Measurements from ENCODE around the gene GUCY1A1. TPM values are rescaled to one million over a fixed set of nuclear protein-coding genes. Genes with fewer than 3 reads are reported as not detected.

GUCY1A1 gene
- total RNA-seq, 1 experiment from 2014 or later: 0.17 TPM

DNA sequence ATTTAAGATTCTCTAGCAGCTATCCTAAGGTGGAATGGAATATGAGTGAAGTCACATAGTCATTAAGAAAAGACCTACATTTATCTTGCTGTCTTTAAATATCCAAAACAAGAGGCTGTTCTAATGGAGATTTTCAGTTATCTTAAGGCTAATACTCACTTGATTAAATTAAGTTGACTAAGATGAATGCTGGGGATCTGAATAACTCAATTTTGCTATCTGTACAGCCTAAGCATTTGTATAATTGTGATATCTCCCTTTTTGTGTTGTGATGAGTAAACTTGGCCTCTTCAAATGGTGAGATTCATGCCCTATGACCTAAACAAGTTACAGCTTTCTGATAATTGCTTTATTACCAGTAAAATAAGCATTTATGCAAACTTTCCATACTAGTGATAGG is 13.6 kb upstream of the GUCY1A1 start:
- Histone ChIP-seq H3K9me2 (ENCODE audit: insufficient read depth) (no peaks in the 10 kb centered on the region), H3K36me3 (ENCODE audit: low read depth) (no peaks in the 10 kb centered on the region), H3K9me3 (ENCODE audit: insufficient read depth, low read depth) (no peaks in the 10 kb centered on the region), H3F3A (ENCODE audit: insufficient read depth, low read depth) (no peaks in the 10 kb centered on the region), H4K20me1 (ENCODE audit: insufficient read depth) (no peaks in the 10 kb centered on the region), H3K4me3 (no peak overlapping the region), H2AFZ (no peak overlapping the region), H3K4me1 (replicated peaks; ENCODE audit: insufficient read depth) (no peaks in the 10 kb centered on the region), H3K79me2 (ENCODE audit: low read depth) (no peaks in the 10 kb centered on the region), H3K27ac (no peak overlapping the region), H3K4me2 (no peak overlapping the region), H3K27me3 (ENCODE audit: insufficient read depth, low read depth) (no peaks in the 10 kb centered on the region)
- intact Hi-C loops (cut with micrococcal nuclease; ENCODE audit: unreplicated experiment): no loop called here
- ChIA-PET POLR2A (ENCODE audit: unreplicated experiment) (no interaction called here), CTCF (no interaction called here)
- no peak for TF ChIP-seq EZH2 (IDR thresholded peaks at IDR 0.05; ENCODE audit: low read depth)
- TF ChIP-seq, protein P1, sequence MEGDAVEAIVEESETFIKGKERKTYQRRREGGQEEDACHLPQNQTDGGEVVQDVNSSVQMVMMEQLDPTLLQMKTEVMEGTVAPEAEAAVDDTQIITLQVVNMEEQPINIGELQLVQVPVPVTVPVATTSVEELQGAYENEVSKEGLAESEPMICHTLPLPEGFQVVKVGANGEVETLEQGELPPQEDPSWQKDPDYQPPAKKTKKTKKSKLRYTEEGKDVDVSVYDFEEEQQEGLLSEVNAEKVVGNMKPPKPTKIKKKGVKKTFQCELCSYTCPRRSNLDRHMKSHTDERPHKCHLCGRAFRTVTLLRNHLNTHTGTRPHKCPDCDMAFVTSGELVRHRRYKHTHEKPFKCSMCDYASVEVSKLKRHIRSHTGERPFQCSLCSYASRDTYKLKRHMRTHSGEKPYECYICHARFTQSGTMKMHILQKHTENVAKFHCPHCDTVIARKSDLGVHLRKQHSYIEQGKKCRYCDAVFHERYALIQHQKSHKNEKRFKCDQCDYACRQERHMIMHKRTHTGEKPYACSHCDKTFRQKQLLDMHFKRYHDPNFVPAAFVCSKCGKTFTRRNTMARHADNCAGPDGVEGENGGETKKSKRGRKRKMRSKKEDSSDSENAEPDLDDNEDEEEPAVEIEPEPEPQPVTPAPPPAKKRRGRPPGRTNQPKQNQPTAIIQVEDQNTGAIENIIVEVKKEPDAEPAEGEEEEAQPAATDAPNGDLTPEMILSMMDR (conservative IDR thresholded peaks at IDR 0.05): no peak
- DNase-seq: no peak
- no TSS peak for BruUV-seq (replicated peaks)

DNA sequence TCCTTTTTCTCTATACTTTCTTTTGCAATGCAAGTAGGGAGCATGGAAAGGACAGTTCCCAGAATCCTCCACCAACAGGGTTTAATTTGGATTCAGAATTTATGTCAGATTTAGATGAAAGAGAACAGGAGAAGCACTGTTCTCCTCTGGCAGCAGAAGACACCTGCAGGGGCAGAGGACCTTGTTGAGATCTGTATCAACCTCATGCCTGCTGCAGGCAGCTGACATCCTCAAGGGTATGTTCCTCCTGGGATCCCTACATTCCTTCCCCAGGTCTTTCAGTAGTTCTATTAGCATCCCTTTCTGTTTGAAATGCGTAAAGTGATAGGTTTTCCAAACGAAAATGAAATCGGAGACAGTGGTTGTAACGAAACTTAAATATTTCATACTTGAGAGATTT is 10.6 kb upstream of the GUCY1A1 start:
- no peaks in the 10 kb centered on the region for H3K36me3 ChIP-seq (ENCODE audit: low read depth)
- H4K20me1 ChIP-seq (ENCODE audit: insufficient read depth): no peaks in the 10 kb centered on the region
- H3K4me2 ChIP-seq: no peak overlapping the region
- BruUV-seq (replicated peaks): no TSS peak
- H3K79me2 ChIP-seq (ENCODE audit: low read depth): no peaks in the 10 kb centered on the region
- TF ChIP-seq, protein P1 (conservative IDR thresholded peaks at IDR 0.05): no peak
- no peak for TF ChIP-seq EZH2 (IDR thresholded peaks at IDR 0.05; ENCODE audit: low read depth)
- H2AFZ ChIP-seq: no peak overlapping the region
- H3K9me2 ChIP-seq (ENCODE audit: insufficient read depth): no peaks in the 10 kb centered on the region
- H3K27ac ChIP-seq: no peak overlapping the region
- H3K27me3 ChIP-seq (ENCODE audit: insufficient read depth, low read depth): no peaks in the 10 kb centered on the region
- H3K4me1 ChIP-seq (replicated peaks; ENCODE audit: insufficient read depth): no peaks in the 10 kb centered on the region
- no peaks in the 10 kb centered on the region for H3F3A ChIP-seq (ENCODE audit: insufficient read depth, low read depth)
- ChIA-PET POLR2A (ENCODE audit: unreplicated experiment) (no interaction called here), CTCF (no interaction called here)
- intact Hi-C loops (cut with micrococcal nuclease; ENCODE audit: unreplicated experiment): no loop called here
- H3K9me3 ChIP-seq (ENCODE audit: insufficient read depth, low read depth): no peaks in the 10 kb centered on the region
- DNase-seq: no peak
- H3K4me3 ChIP-seq: no peak overlapping the region

DNA sequence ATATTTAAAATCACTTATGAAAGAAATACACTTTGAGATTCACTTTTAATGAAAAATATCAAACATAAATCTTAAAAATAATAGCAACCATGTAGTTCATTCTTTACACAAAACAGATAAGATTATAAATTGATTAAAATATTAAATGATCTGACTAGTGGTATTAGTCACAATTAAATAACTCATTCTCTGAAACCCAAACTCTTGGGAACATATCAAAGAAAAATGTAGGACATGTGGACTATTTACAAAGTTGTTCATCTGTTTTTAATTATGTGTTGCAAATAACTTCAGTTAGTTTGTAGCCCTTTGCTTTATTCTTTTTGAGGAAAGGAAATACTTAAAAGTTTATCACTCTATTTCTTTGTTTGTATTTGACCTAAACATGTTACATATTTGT is 9.5 kb upstream of the GUCY1A1 start:
- intact Hi-C loops (cut with micrococcal nuclease; ENCODE audit: unreplicated experiment): no loop called here
- no peaks in the 10 kb centered on the region for H3K36me3 ChIP-seq (ENCODE audit: low read depth)
- no peak overlapping the region for H3K4me3 ChIP-seq
- no peaks in the 10 kb centered on the region for H3F3A ChIP-seq (ENCODE audit: insufficient read depth, low read depth)
- no peak for DNase-seq
- ChIA-PET CTCF (no interaction called here), POLR2A (ENCODE audit: unreplicated experiment) (no interaction called here)
- H3K9me3 ChIP-seq (ENCODE audit: insufficient read depth, low read depth): no peaks in the 10 kb centered on the region
- H2AFZ ChIP-seq: no peak overlapping the region
- H4K20me1 ChIP-seq (ENCODE audit: insufficient read depth): no peaks in the 10 kb centered on the region
- no peaks in the 10 kb centered on the region for H3K27me3 ChIP-seq (ENCODE audit: insufficient read depth, low read depth)
- no peak overlapping the region for H3K4me2 ChIP-seq
- BruUV-seq (replicated peaks): no TSS peak
- H3K79me2 ChIP-seq (ENCODE audit: low read depth): no peaks in the 10 kb centered on the region
- no peak overlapping the region for H3K27ac ChIP-seq
- TF ChIP-seq, protein P1 (conservative IDR thresholded peaks at IDR 0.05): no peak
- TF ChIP-seq EZH2 (IDR thresholded peaks at IDR 0.05; ENCODE audit: low read depth): no peak
- H3K9me2 ChIP-seq (ENCODE audit: insufficient read depth): no peaks in the 10 kb centered on the region
- no peaks in the 10 kb centered on the region for H3K4me1 ChIP-seq (replicated peaks; ENCODE audit: insufficient read depth)
